CD4-positive, alpha-beta T cell (primary cell): ENCODE data around the gene CERKL. TPM values are rescaled to one million over a fixed set of nuclear protein-coding genes. Genes with fewer than 3 reads are reported as not detected.
"Not testable (repeated sequence)": the region's sequence is repeated elsewhere in the genome, so short reads cannot be mapped to it uniquely, and the experiment has no call there.

Source experiments
- ATAC-seq: fragments of 200-7000 bp; cut with Tn5 transposase; one replicate; pipeline ENCODE4 v1.10.0; 2022; ENCODE audit warnings: mild to moderate bottlenecking; ENCODE audit not compliant: poor library complexity
- CTCF ChIA-PET: fragments of 350-600 bp; sonication (Branson Sonifier 250); formaldehyde crosslinking; loops from one replicate; lab custom pipeline; 2021; ENCODE audit warnings: antibody characterized with exemption, inconsistent platforms; lab: Charles Lee
- POLR2A ChIA-PET: fragments of 350-600 bp; sonication (Branson Sonifier 250); formaldehyde crosslinking; loops from one replicate; lab custom pipeline; 2021; ENCODE audit warnings: antibody characterized with exemption, inconsistent platforms; lab: Charles Lee
- DNase-seq, 14 experiments: peaks; one replicate each; pipeline ENCODE4 v3.0.0-alpha.2; 2013 to 2020; ENCODE audit warnings: mixed read lengths in 2 of 14
- H3K27ac ChIP-seq, 2 donors: one replicate each; pipeline versions ENCODE4 v1.5.1 to v1.7.0; 2013; ENCODE audit warnings: low read length in 2 of 2, low read depth in 1 of 2, mild to moderate bottlenecking in 1 of 2
- H3K27me3 ChIP-seq, 2 experiments: 1 replicate in 1 of 2; 2 replicates in 1 of 2; pipeline versions ENCODE4 v1.6.1 to v1.7.0; 2013; ENCODE audit warnings: low read length in 2 of 2, control low read depth in 1 of 2, mild to moderate bottlenecking in 1 of 2, moderate library complexity in 1 of 2; ENCODE audit not compliant: insufficient read depth in 2 of 2, control insufficient read depth in 1 of 2
- H3K36me3 ChIP-seq: one replicate; pipeline ENCODE4 v1.6.1; 2013; ENCODE audit warnings: low read length, control low read depth; ENCODE audit not compliant: insufficient read depth
- H3K4me1 ChIP-seq: one replicate; pipeline ENCODE4 v1.6.1; 2013; ENCODE audit warnings: low read length, control low read depth; ENCODE audit not compliant: insufficient read depth
- H3K4me3 ChIP-seq: one replicate; pipeline ENCODE4 v1.5.1; 2013; ENCODE audit warnings: mild to moderate bottlenecking, low read length, moderate library complexity
- H3K9me3 ChIP-seq, 2 experiments: 1 replicate in 1 of 2; 2 replicates in 1 of 2; pipeline versions ENCODE4 v1.6.1 to v1.7.0; 2013; ENCODE audit warnings: low read length in 2 of 2, mild to moderate bottlenecking in 2 of 2, control low read depth in 1 of 2, moderate library complexity in 1 of 2; ENCODE audit not compliant: control insufficient read depth in 1 of 2, insufficient read depth in 1 of 2
- H3K27ac Mint-ChIP-seq: one replicate; pipeline ENCODE4 v1.8.0; 2020; ENCODE audit warnings: mixed read lengths
- H3K27me3 Mint-ChIP-seq: one replicate; pipeline ENCODE4 v1.8.0; 2021; ENCODE audit warnings: mixed read lengths
- H3K36me3 Mint-ChIP-seq: one replicate; pipeline ENCODE4 v1.8.0; 2021; ENCODE audit warnings: low read depth, mixed read lengths
- H3K4me1 Mint-ChIP-seq: one replicate; pipeline ENCODE4 v1.8.0; 2021; ENCODE audit warnings: low read depth, mixed read lengths
- H3K4me3 Mint-ChIP-seq: one replicate; pipeline ENCODE4 v1.8.0; 2020; ENCODE audit warnings: mild to moderate bottlenecking, mixed read lengths
- H3K9me3 Mint-ChIP-seq: one replicate; pipeline ENCODE4 v1.8.0; 2020; ENCODE audit warnings: mixed read lengths
- CTCF ChIP-seq: fragments of 200-600 bp; IDR thresholded peaks from one replicate; pipeline ENCODE4 v1.8.0; 2022; ENCODE audit warnings: antibody characterized with exemption, mild to moderate bottlenecking
- intact Hi-C, 2 experiments: fragments of 100-400 bp; cut with DNase I in 1 of 2; cut with micrococcal nuclease in 1 of 2; formaldehyde crosslinking; loops; one replicate each; pipeline versions ENCODE4 v1.15.1 to v1.9.0; 2023 to 2025; cut with DNase I, micrococcal nuclease
- polyA plus RNA-seq, 2 donors: library from polyadenylated mRNA; unstranded; fragments of 120-200 nt; gene quantifications; one replicate each; pipeline ENCODE4 v1.2.1, GENCODE V29; 2013
- total RNA-seq, 174 experiments: library from RNA in 2 of 174; stranded (reverse) in 2 of 174; gene quantifications; one replicate each; pipeline ENCODE4 v1.2.3 and lab custom pipeline; 2021 to 2026

The CERKL gene
- total RNA-seq = not detected
- 62.6 TPM for polyA plus RNA-seq (2013, experiment 1 of 2)
- 66.9 TPM for polyA plus RNA-seq (2013, experiment 2 of 2)
- total RNA-seq (lab: John Stamatoyannopoulos, UW) = 0 to 3.0 (median 0.07) reads per million in 172 experiments

- Histone ChIP-seq H3K4me1 (peaks cover 12% of the 10 kb centered on the region), H3K4me3 (peak within 1 kb of the TSS; percentile 44), H3K27me3 (peaks cover 27 to 39% of the 10 kb centered on the region in 2 experiments), H3K36me3 (no peaks in the 10 kb centered on the region), H3K9me3 (peaks cover 0 to 6% of the 10 kb centered on the region in 2 experiments), H3K27ac (no peak within 1 kb of the TSS)
- intact Hi-C loops = no loop called here
- H3K9me3 Mint-ChIP-seq = no peaks in the 10 kb centered on the region
- no peaks in the 10 kb centered on the region for H3K36me3 Mint-ChIP-seq
- H3K4me1 Mint-ChIP-seq = no peaks in the 10 kb centered on the region
- H3K27ac Mint-ChIP-seq = no peak within 1 kb of the TSS
- TF ChIP-seq CTCF = no peak
- POLR2A ChIA-PET = no interaction called here
- peak within 1 kb of the TSS; percentile 84 for H3K4me3 Mint-ChIP-seq
- DNase-seq = peak in 3 of 14 experiments; percentile 8 to 17 (median 10)
- peaks cover 64% of the 10 kb centered on the region for H3K27me3 Mint-ChIP-seq
- ATAC-seq = no peak
- CTCF ChIA-PET = interaction anchor here (1.0 kb wide), 1 partner anchor 34 kb away, joined by 3 read pairs; no protein-coding TSS in a partner anchor
Measured at GRCh38 chr2:181656450-181657291, at the start of gene CERKL. Gene CERKL, minus strand, starts transcription at chr2:181657105. Its CDS starts 99 bp downstream, at chr2:181657006.

DNA sequence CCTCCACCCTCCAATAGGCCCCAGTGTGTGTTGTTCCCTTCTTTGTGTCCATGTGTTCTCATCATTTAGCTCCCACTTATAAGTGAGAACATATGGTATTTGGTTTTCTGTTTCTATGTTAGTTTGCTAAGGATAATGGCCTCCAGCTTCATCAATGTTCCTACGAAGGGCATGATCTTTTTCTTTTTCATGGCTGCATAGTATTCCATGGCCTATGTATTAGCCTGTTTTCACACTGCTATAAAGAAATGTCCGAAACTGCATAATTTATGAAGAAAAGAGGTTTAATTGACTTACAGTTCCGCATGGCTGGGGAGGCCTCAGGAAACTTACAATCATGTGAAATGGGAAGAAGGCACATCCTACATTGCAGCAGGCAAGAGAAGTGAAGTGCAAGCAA, 45.6 kb upstream of the CERKL start:
- H3K27me3 ChIP-seq, H3K27ac Mint-ChIP-seq, H3K27ac ChIP-seq, ATAC-seq, H3K4me1 ChIP-seq, intact Hi-C loops, H3K4me3 Mint-ChIP-seq, CTCF ChIA-PET, H3K9me3 ChIP-seq, H3K36me3 ChIP-seq, DNase-seq, H3K9me3 Mint-ChIP-seq, H3K4me3 ChIP-seq, H3K36me3 Mint-ChIP-seq, H3K4me1 Mint-ChIP-seq, POLR2A ChIA-PET, H3K27me3 Mint-ChIP-seq: not testable (repeated sequence)

DNA sequence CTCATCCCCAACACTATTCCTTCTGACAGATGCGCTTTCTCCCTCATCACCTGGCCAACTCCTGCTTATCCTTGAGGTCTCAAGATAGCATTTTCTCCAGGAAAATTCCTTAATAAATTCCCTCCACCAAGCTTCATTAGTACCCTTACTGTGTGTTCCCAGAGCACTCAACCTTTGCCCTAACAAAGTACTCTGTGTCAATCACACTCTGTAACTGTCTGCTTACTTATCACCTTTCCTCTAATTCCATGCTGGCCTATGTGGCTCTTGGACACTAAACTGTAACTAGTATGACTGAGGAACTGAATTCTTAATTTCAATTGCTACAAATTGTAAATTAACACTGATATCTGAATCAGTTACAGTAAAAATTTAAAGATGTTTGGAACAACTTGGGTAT, 41.3 kb upstream of the CERKL start:
- intact Hi-C loops = no loop called here
- Histone ChIP-seq H3K9me3 (peaks cover 0 to 2% of the 10 kb centered on the region in 2 experiments), H3K27ac (no peak overlapping the region), H3K36me3 (no peaks in the 10 kb centered on the region), H3K27me3 (peaks cover 0 to 13% of the 10 kb centered on the region in 2 experiments), H3K4me1 (no peaks in the 10 kb centered on the region), H3K4me3 (no peak overlapping the region)
- DNase-seq (no peak), ATAC-seq (no peak)
- Mint-ChIP-seq H3K9me3 (peaks cover 4% of the 10 kb centered on the region), H3K4me3 (no peak overlapping the region), H3K36me3 (no peaks in the 10 kb centered on the region), H3K27ac (no peak overlapping the region), H3K27me3 (peaks cover 5% of the 10 kb centered on the region), H3K4me1 (no peaks in the 10 kb centered on the region)
- ChIA-PET CTCF (no interaction called here), POLR2A (no interaction called here)
- no peak for TF ChIP-seq CTCF
